IMR-90 (cell line): ENCODE results near the gene SLC2A11.

Experiments used
- MAFK ChIP-seq: IDR thresholded peaks from 2 replicates; pipeline ENCODE4 v1.6.1; 2012; ENCODE audit warnings: low read depth, low read length, improper control_type of control experiment
- MXI1 ChIP-seq: IDR thresholded peaks from 2 replicates; pipeline ENCODE4 v1.6.1; 2012; ENCODE audit warnings: low read depth, mild to moderate bottlenecking, low read length, moderate library complexity, borderline replicate concordance
- NFE2L2 ChIP-seq: fragments of 150-350 bp; IDR thresholded peaks from 2 replicates; pipeline ENCODE4 v1.6.1; 2016; ENCODE audit warnings: low read depth, mild to moderate bottlenecking, low read length
- POLR2A ChIP-seq: IDR thresholded peaks from 2 replicates; pipeline ENCODE4 v1.6.1; 2012; ENCODE audit warnings: mild to moderate bottlenecking, low read depth, low read length
- RCOR1 ChIP-seq: IDR thresholded peaks from 2 replicates; pipeline ENCODE4 v1.6.1; 2012; ENCODE audit warnings: mild to moderate bottlenecking, low read length, improper control_type of control experiment; ENCODE audit not compliant: insufficient replicate concordance
- RFX5 ChIP-seq: IDR thresholded peaks from 2 replicates; pipeline ENCODE4 v1.8.0; 2012; ENCODE audit warnings: low read depth, mild to moderate bottlenecking, low read length, moderate library complexity
- SMC3 ChIP-seq: fragments of 150-350 bp; IDR thresholded peaks from 2 replicates; pipeline ENCODE4 v1.6.1; 2016; ENCODE audit warnings: low read depth, mild to moderate bottlenecking, antibody characterized with exemption, low read length, moderate library complexity
- TF ChIP-seq, protein P1 (sequence below): conservative IDR thresholded peaks from 2 replicates; pipeline ENCODE4 v1.5.1; 2012; ENCODE audit warnings: mild to moderate bottlenecking, low read depth, low read length, improper control_type of control experiment

DNA sequence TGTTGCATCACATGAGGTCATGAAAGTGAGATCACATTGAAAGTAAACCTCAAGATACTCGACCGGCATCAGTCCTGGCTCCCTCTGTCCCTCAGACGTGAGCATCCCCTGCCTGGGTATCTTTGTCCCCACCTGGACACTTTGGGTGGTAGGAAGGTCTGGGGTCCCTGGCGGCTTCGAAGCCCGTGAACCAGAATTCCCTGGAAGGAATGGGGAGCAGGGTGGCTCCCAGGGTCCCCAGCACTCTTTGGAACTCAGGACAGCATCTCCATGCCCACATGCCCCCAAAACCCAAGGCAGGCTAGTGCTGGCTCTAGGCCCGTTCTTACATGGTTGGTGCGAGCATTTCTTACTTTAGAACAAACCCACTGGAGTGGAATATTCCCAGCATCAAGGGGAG, 26.4 kb upstream of the SLC2A11 start:
- TF ChIP-seq MXI1 = no peak
- TF ChIP-seq RFX5 = no peak
- TF ChIP-seq, protein P1, sequence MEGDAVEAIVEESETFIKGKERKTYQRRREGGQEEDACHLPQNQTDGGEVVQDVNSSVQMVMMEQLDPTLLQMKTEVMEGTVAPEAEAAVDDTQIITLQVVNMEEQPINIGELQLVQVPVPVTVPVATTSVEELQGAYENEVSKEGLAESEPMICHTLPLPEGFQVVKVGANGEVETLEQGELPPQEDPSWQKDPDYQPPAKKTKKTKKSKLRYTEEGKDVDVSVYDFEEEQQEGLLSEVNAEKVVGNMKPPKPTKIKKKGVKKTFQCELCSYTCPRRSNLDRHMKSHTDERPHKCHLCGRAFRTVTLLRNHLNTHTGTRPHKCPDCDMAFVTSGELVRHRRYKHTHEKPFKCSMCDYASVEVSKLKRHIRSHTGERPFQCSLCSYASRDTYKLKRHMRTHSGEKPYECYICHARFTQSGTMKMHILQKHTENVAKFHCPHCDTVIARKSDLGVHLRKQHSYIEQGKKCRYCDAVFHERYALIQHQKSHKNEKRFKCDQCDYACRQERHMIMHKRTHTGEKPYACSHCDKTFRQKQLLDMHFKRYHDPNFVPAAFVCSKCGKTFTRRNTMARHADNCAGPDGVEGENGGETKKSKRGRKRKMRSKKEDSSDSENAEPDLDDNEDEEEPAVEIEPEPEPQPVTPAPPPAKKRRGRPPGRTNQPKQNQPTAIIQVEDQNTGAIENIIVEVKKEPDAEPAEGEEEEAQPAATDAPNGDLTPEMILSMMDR = no peak
- TF ChIP-seq POLR2A = no peak
- no peak for TF ChIP-seq SMC3
- TF ChIP-seq MAFK = no peak
- no peak for TF ChIP-seq RCOR1
- TF ChIP-seq NFE2L2 = no peak
